ENCODE data around the gene WDR43. TPM values are rescaled to one million over a fixed set of nuclear protein-coding genes. Genes with fewer than 3 reads are reported as not detected.

Gene WDR43
- polyA plus RNA-seq, 1 donor from 2014 or later: 24.4 TPM

- Histone ChIP-seq H3K79me2 (replicated peaks; ENCODE audit: insufficient read depth, low read length) (no peaks in the 10 kb centered on the region), H3K9me3 (ENCODE audit: low read length) (no peaks in the 10 kb centered on the region), H2AFZ (ENCODE audit: low read depth, low read length) (no peak within 1 kb of the TSS), H3K36me3 (ENCODE audit: insufficient read depth, low read length) (no peaks in the 10 kb centered on the region), H3K27me3 (ENCODE audit: insufficient read depth, low read depth, low read length) (no peaks in the 10 kb centered on the region), H3K27ac (ENCODE audit: low read length) (no peak within 1 kb of the TSS), H3K9ac (ENCODE audit: low read length) (no peak within 1 kb of the TSS), H3K4me3 (ENCODE audit: low read length) (no peak within 1 kb of the TSS), H3F3A (ENCODE audit: insufficient read depth, low read length, poor library complexity, severe bottlenecking) (no peaks in the 10 kb centered on the region), H4K20me1 (ENCODE audit: insufficient read depth) (no peaks in the 10 kb centered on the region), H3K4me2 (ENCODE audit: low read length) (no peak within 1 kb of the TSS), H3K9me2 (ENCODE audit: insufficient read depth, low read length) (no peaks in the 10 kb centered on the region)
- TF ChIP-seq SMC3 (conservative IDR thresholded peaks at IDR 0.05; ENCODE audit: poor library complexity) (no peak), CTCF (IDR thresholded peaks at IDR 0.05; ENCODE audit: poor library complexity, severe bottlenecking) (no peak), POLR2AphosphoS5 (IDR thresholded peaks at IDR 0.05) (no peak), TAF1 (IDR thresholded peaks at IDR 0.05; ENCODE audit: low read depth) (no peak), EP300 (conservative IDR thresholded peaks at IDR 0.05; ENCODE audit: poor library complexity, severe bottlenecking) (no peak), RAD21 (conservative IDR thresholded peaks at IDR 0.05) (no peak), EZH2 (IDR thresholded peaks at IDR 0.05; ENCODE audit: borderline replicate concordance, insufficient read depth, low read length, poor library complexity, severe bottlenecking) (no peak)
Measured at GRCh38 chr2:28981016-28981441, 86.6 kb downstream of the WDR43 start, which contains the start of gene TOGARAM2. Gene TOGARAM2, plus strand, starts transcription at chr2:28981298. Its CDS starts 13,537 bp downstream, at chr2:28994835.

DNA sequence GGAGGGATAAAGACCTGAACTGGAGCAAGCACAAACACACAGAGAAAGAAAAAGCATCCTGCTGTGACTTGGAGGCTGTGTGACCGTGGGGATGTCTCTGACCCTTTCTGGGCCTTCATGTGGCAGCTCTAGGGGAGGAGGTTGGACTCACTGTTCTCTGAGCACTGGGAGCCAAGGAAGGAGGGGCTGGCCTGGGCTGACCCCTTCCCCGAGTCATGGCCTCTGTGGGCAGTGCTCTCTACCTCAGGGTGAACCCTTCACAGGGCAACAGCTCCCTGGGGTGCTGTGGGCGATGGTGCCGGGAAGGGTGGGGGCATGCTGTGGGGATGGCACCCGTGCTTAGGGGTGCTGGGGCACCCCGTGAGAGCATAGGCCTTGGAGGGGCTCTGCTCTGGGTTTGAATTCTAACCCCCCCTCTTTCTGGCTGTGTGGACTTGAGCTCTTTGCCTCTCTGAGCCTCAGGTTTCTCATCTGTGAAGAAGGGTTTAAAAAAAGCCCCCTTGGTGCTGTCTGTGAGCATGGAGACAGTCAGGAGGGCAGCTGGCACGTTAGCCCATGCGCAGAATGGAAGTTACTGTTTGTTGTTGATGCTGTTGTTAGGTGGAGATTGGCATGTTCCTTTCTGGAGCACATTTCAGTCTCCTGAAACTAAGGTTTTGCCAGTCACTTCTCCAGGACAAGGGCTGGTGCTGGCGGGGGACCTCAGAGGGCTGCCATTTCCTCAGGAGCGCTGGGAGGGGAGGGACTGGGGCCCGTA lies 87.3 kb downstream of the WDR43 start:
- no peak for TF ChIP-seq SMC3 (conservative IDR thresholded peaks at IDR 0.05; ENCODE audit: poor library complexity)
- no peaks in the 10 kb centered on the region for H3F3A ChIP-seq (ENCODE audit: insufficient read depth, low read length, poor library complexity, severe bottlenecking)
- H4K20me1 ChIP-seq (ENCODE audit: insufficient read depth): no peaks in the 10 kb centered on the region
- no peak overlapping the region for H3K4me3 ChIP-seq (ENCODE audit: low read length)
- no peaks in the 10 kb centered on the region for H3K36me3 ChIP-seq (ENCODE audit: insufficient read depth, low read length)
- H3K27ac ChIP-seq (ENCODE audit: low read length): no peak overlapping the region
- no peaks in the 10 kb centered on the region for H3K9me3 ChIP-seq (ENCODE audit: low read length)
- H2AFZ ChIP-seq (ENCODE audit: low read depth, low read length): no peak overlapping the region
- H3K27me3 ChIP-seq (ENCODE audit: insufficient read depth, low read depth, low read length): no peaks in the 10 kb centered on the region
- H3K79me2 ChIP-seq (replicated peaks; ENCODE audit: insufficient read depth, low read length): no peaks in the 10 kb centered on the region
- H3K9ac ChIP-seq (ENCODE audit: low read length): no peak overlapping the region
- H3K4me2 ChIP-seq (ENCODE audit: low read length): no peak overlapping the region
- no peaks in the 10 kb centered on the region for H3K9me2 ChIP-seq (ENCODE audit: insufficient read depth, low read length)

GRCh38 chr2:28982381-28982950 lies 88.0 kb downstream of the WDR43 start:
- no peak for TF ChIP-seq RAD21 (conservative IDR thresholded peaks at IDR 0.05)
- TF ChIP-seq POLR2AphosphoS5 (IDR thresholded peaks at IDR 0.05): no peak
- TF ChIP-seq MXI1 (conservative IDR thresholded peaks at IDR 0.05; ENCODE audit: poor library complexity, severe bottlenecking): no peak
- no peak for TF ChIP-seq CTCF (IDR thresholded peaks at IDR 0.05; ENCODE audit: poor library complexity, severe bottlenecking)
- no peak for TF ChIP-seq SMC3 (conservative IDR thresholded peaks at IDR 0.05; ENCODE audit: poor library complexity)
- TF ChIP-seq EZH2 (IDR thresholded peaks at IDR 0.05; ENCODE audit: borderline replicate concordance, insufficient read depth, low read length, poor library complexity, severe bottlenecking): no peak
- TF ChIP-seq TAF1 (IDR thresholded peaks at IDR 0.05; ENCODE audit: low read depth): no peak
- TF ChIP-seq, protein P1, sequence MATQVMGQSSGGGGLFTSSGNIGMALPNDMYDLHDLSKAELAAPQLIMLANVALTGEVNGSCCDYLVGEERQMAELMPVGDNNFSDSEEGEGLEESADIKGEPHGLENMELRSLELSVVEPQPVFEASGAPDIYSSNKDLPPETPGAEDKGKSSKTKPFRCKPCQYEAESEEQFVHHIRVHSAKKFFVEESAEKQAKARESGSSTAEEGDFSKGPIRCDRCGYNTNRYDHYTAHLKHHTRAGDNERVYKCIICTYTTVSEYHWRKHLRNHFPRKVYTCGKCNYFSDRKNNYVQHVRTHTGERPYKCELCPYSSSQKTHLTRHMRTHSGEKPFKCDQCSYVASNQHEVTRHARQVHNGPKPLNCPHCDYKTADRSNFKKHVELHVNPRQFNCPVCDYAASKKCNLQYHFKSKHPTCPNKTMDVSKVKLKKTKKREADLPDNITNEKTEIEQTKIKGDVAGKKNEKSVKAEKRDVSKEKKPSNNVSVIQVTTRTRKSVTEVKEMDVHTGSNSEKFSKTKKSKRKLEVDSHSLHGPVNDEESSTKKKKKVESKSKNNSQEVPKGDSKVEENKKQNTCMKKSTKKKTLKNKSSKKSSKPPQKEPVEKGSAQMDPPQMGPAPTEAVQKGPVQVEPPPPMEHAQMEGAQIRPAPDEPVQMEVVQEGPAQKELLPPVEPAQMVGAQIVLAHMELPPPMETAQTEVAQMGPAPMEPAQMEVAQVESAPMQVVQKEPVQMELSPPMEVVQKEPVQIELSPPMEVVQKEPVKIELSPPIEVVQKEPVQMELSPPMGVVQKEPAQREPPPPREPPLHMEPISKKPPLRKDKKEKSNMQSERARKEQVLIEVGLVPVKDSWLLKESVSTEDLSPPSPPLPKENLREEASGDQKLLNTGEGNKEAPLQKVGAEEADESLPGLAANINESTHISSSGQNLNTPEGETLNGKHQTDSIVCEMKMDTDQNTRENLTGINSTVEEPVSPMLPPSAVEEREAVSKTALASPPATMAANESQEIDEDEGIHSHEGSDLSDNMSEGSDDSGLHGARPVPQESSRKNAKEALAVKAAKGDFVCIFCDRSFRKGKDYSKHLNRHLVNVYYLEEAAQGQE (IDR thresholded peaks at IDR 0.05; ENCODE audit: borderline replicate concordance): no peak
- no peak for TF ChIP-seq EP300 (conservative IDR thresholded peaks at IDR 0.05; ENCODE audit: poor library complexity, severe bottlenecking)
- Histone ChIP-seq H3K4me3 (ENCODE audit: low read length) (no peak overlapping the region), H2AFZ (ENCODE audit: low read depth, low read length) (no peak overlapping the region), H3K9me3 (ENCODE audit: low read length) (no peaks in the 10 kb centered on the region), H3K9me2 (ENCODE audit: insufficient read depth, low read length) (no peaks in the 10 kb centered on the region), H3K4me2 (ENCODE audit: low read length) (no peak overlapping the region), H3K9ac (ENCODE audit: low read length) (no peak overlapping the region), H4K20me1 (ENCODE audit: insufficient read depth) (no peaks in the 10 kb centered on the region), H3K79me2 (replicated peaks; ENCODE audit: insufficient read depth, low read length) (no peaks in the 10 kb centered on the region), H3F3A (ENCODE audit: insufficient read depth, low read length, poor library complexity, severe bottlenecking) (no peaks in the 10 kb centered on the region), H3K27me3 (ENCODE audit: insufficient read depth, low read depth, low read length) (no peaks in the 10 kb centered on the region), H3K36me3 (ENCODE audit: insufficient read depth, low read length) (no peaks in the 10 kb centered on the region), H3K27ac (ENCODE audit: low read length) (no peak overlapping the region)
